Esophagus squamous epithelium (tissue), 4 donors: ENCODE measurements around the gene ZNF275.

ENCODE experiments used
- POLR2A ChIP-seq, 4 donors: fragments of 450-650 bp; IDR thresholded peaks; one replicate each; pipeline ENCODE4 v1.6.1; 2017; ENCODE audit warnings: antibody characterized with exemption in 4 of 4, mild to moderate bottlenecking in 4 of 4, moderate library complexity in 3 of 4
- TF ChIP-seq, protein P1 (sequence below), 6 experiments: fragments of 450-650 bp in 4 of 6; fragments of 200-600 bp in 2 of 6; sonication (generic) in 2 of 6; IDR thresholded peaks; one replicate each; pipeline ENCODE4 v1.5.1; 2016 to 2019; ENCODE audit warnings: antibody characterized with exemption in 6 of 6, mild to moderate bottlenecking in 4 of 6, moderate library complexity in 4 of 6

DNA sequence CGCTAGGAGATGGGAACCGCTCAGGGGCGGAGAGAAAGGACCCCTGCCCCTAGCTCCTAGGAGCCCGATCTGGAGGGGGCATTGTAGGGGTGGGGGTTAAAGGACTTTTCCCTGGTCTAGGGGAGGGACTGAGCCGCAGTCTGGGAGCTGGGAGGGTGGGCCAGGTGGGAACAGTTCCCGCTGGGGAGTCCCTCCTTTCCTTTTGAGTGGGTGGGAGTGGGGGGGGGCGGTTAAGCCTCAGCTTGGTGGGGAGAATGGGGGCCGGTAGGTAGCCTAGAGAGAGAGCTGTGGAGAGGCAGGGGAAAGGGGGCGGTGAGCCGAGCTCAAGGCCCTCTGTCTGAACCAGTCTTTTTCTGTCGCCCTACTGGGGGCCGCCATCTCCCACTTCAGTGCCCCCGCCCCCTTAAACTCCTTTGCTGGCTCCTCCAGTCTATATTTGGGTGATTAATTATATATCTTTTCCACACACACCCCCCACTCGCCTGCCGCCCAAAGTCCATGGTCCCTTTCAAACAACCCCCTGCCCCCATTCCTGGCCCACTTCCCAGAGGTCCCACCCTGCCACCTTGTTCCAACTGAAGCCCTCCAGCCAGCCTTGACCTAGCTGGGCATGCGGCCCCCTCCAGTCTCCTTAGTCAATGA is 822 bp downstream of the ZNF275 start:
- TF ChIP-seq, protein P1, sequence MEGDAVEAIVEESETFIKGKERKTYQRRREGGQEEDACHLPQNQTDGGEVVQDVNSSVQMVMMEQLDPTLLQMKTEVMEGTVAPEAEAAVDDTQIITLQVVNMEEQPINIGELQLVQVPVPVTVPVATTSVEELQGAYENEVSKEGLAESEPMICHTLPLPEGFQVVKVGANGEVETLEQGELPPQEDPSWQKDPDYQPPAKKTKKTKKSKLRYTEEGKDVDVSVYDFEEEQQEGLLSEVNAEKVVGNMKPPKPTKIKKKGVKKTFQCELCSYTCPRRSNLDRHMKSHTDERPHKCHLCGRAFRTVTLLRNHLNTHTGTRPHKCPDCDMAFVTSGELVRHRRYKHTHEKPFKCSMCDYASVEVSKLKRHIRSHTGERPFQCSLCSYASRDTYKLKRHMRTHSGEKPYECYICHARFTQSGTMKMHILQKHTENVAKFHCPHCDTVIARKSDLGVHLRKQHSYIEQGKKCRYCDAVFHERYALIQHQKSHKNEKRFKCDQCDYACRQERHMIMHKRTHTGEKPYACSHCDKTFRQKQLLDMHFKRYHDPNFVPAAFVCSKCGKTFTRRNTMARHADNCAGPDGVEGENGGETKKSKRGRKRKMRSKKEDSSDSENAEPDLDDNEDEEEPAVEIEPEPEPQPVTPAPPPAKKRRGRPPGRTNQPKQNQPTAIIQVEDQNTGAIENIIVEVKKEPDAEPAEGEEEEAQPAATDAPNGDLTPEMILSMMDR (IDR thresholded peaks at IDR 0.05) = no peak
- TF ChIP-seq POLR2A (IDR thresholded peaks at IDR 0.05) = no peak
